ENCODE results near the gene RPL36.

Gene RPL36

GRCh38 chr19:5665781-5666513, 24.1 kb upstream of the RPL36 start:
- Histone ChIP-seq H3K36me3 (ENCODE audit: low read depth) (peaks cover 75% of the 10 kb centered on the region), H3K9me3 (ENCODE audit: severe bottlenecking) (no peaks in the 10 kb centered on the region), H3K27me3 (ENCODE audit: insufficient read depth, poor library complexity, severe bottlenecking) (no peaks in the 10 kb centered on the region), H3K4me1 (ENCODE audit: insufficient read depth, poor library complexity, severe bottlenecking) (no peaks in the 10 kb centered on the region), H3K4me3 (ENCODE audit: severe bottlenecking) (no peak overlapping the region), H3K27ac (ENCODE audit: poor library complexity, severe bottlenecking) (no peak overlapping the region)
- ATAC-seq (ENCODE audit: low read depth): peak; percentile 67; the same call in 2 of the 3 replicates
- no peak for DNase-seq (ENCODE audit: low spot score)
- TF ChIP-seq CTCF (IDR thresholded peaks at IDR 0.05; ENCODE audit: poor library complexity, severe bottlenecking): no peak

- DNase-seq (ENCODE audit: low spot score) (no peak), ATAC-seq (ENCODE audit: low read depth) (no peak)
- Histone ChIP-seq H3K27ac (ENCODE audit: poor library complexity, severe bottlenecking) (no peak overlapping the region), H3K36me3 (ENCODE audit: low read depth) (peaks cover 67% of the 10 kb centered on the region), H3K4me3 (ENCODE audit: severe bottlenecking) (no peak overlapping the region), H3K4me1 (ENCODE audit: insufficient read depth, poor library complexity, severe bottlenecking) (no peaks in the 10 kb centered on the region), H3K27me3 (ENCODE audit: insufficient read depth, poor library complexity, severe bottlenecking) (no peaks in the 10 kb centered on the region), H3K9me3 (ENCODE audit: severe bottlenecking) (no peaks in the 10 kb centered on the region)
- TF ChIP-seq CTCF (IDR thresholded peaks at IDR 0.05; ENCODE audit: poor library complexity, severe bottlenecking): no peak
These were observed 23.0 kb upstream of the RPL36 start for GRCh38 chr19:5666921-5667610.

- H3K36me3 ChIP-seq (ENCODE audit: low read depth): peaks cover 60% of the 10 kb centered on the region
- no peak for TF ChIP-seq CTCF (IDR thresholded peaks at IDR 0.05; ENCODE audit: poor library complexity, severe bottlenecking)
- no peaks in the 10 kb centered on the region for H3K4me1 ChIP-seq (ENCODE audit: insufficient read depth, poor library complexity, severe bottlenecking)
- DNase-seq (ENCODE audit: low spot score): no peak
- peak; percentile 11; the same call in 1 of the 3 replicates for ATAC-seq (ENCODE audit: low read depth)
- no peak overlapping the region for H3K27ac ChIP-seq (ENCODE audit: poor library complexity, severe bottlenecking)
- no peaks in the 10 kb centered on the region for H3K27me3 ChIP-seq (ENCODE audit: insufficient read depth, poor library complexity, severe bottlenecking)
- H3K4me3 ChIP-seq (ENCODE audit: severe bottlenecking): no peak overlapping the region
- no peaks in the 10 kb centered on the region for H3K9me3 ChIP-seq (ENCODE audit: severe bottlenecking)
These were observed 22.3 kb upstream of the RPL36 start for GRCh38 chr19:5667751-5668271.

GRCh38 chr19:5669212-5669611, 20.9 kb upstream of the RPL36 start:
- no peak overlapping the region for H3K4me3 ChIP-seq (ENCODE audit: severe bottlenecking)
- no peak overlapping the region for H3K27ac ChIP-seq (ENCODE audit: poor library complexity, severe bottlenecking)
- no peaks in the 10 kb centered on the region for H3K27me3 ChIP-seq (ENCODE audit: insufficient read depth, poor library complexity, severe bottlenecking)
- ATAC-seq (ENCODE audit: low read depth) (no peak), DNase-seq (ENCODE audit: low spot score) (no peak)
- H3K9me3 ChIP-seq (ENCODE audit: severe bottlenecking): no peaks in the 10 kb centered on the region
- no peaks in the 10 kb centered on the region for H3K4me1 ChIP-seq (ENCODE audit: insufficient read depth, poor library complexity, severe bottlenecking)
- H3K36me3 ChIP-seq (ENCODE audit: low read depth): peaks cover 46% of the 10 kb centered on the region
- TF ChIP-seq CTCF (IDR thresholded peaks at IDR 0.05; ENCODE audit: poor library complexity, severe bottlenecking): no peak

Measured in RWPE2 (cell line).